ENCODE data around the gene PI4KA. TPM values are rescaled to one million over a fixed set of nuclear protein-coding genes. Genes with fewer than 3 reads are reported as not detected.

Gene PI4KA
- polyA plus RNA-seq, 1 donor from 2014 or later = 42.2 TPM

DNA sequence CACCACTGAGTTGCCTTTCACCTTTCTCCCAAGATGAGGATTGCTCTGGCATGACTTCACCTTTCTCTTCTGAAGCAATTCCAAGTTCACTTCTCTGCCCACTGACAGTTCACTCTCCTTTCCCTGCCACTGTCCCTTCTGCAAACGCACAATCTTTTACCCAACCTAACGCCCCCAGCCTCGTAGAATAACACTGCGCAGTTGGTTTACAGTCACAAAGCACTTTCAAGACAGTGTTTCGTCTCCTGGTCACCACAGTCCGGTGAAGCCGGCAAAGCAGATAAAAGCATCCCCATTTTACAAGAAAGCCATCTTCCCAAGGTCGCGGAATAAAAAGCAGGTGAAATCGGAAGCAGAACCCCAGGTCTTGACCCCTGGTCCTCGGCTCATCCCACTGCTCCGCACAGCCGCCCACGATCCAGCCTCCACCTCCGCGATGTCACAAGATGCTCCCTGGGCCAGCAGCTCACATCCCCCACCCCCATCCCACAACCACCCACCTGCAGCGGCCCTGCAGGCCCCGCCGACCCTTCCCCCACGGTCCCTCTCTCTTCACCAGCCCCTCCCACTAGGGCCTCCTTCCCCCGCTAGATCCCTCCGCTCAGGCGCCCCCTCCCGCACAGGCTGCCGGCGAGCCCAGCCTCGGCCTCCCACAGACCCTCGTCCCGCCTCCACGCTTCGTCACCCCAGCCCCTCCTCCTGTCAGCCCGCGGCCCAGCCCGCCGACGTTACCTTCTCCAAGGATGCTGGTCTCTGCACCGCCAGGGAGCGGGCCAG lies 585 bp downstream of the PI4KA start:
- Histone ChIP-seq H3K4me3 (ENCODE audit: low read length) (peak overlapping the region; percentile 83), H2AFZ (ENCODE audit: low read depth, low read length) (peak overlapping the region; percentile 69), H3K36me3 (ENCODE audit: insufficient read depth, low read length) (no peaks in the 10 kb centered on the region), H3K9me2 (ENCODE audit: insufficient read depth, low read length) (no peaks in the 10 kb centered on the region), H3K27ac (ENCODE audit: low read length) (peak overlapping the region; percentile 95), H3K9me3 (ENCODE audit: low read length) (no peaks in the 10 kb centered on the region), H3K9ac (ENCODE audit: low read length) (peak overlapping the region; percentile 94), H3F3A (ENCODE audit: insufficient read depth, low read length, poor library complexity, severe bottlenecking) (peaks cover 5% of the 10 kb centered on the region), H4K20me1 (ENCODE audit: insufficient read depth) (no peaks in the 10 kb centered on the region), H3K79me2 (replicated peaks; ENCODE audit: insufficient read depth, low read length) (peaks cover 47% of the 10 kb centered on the region), H3K4me2 (ENCODE audit: low read length) (peak overlapping the region; percentile 66), H3K27me3 (ENCODE audit: insufficient read depth, low read depth, low read length) (no peaks in the 10 kb centered on the region)
- TF ChIP-seq TAF1 (IDR thresholded peaks at IDR 0.05; ENCODE audit: low read depth) (peak; percentile 71), POLR2AphosphoS5 (IDR thresholded peaks at IDR 0.05) (peak; percentile 42), EP300 (conservative IDR thresholded peaks at IDR 0.05; ENCODE audit: poor library complexity, severe bottlenecking) (no peak), EZH2 (IDR thresholded peaks at IDR 0.05; ENCODE audit: borderline replicate concordance, insufficient read depth, low read length, poor library complexity, severe bottlenecking) (no peak), SMC3 (conservative IDR thresholded peaks at IDR 0.05; ENCODE audit: poor library complexity) (peak; percentile 44), MXI1 (conservative IDR thresholded peaks at IDR 0.05; ENCODE audit: poor library complexity, severe bottlenecking) (no peak), RAD21 (conservative IDR thresholded peaks at IDR 0.05) (no peak)
- TF ChIP-seq, protein P1, sequence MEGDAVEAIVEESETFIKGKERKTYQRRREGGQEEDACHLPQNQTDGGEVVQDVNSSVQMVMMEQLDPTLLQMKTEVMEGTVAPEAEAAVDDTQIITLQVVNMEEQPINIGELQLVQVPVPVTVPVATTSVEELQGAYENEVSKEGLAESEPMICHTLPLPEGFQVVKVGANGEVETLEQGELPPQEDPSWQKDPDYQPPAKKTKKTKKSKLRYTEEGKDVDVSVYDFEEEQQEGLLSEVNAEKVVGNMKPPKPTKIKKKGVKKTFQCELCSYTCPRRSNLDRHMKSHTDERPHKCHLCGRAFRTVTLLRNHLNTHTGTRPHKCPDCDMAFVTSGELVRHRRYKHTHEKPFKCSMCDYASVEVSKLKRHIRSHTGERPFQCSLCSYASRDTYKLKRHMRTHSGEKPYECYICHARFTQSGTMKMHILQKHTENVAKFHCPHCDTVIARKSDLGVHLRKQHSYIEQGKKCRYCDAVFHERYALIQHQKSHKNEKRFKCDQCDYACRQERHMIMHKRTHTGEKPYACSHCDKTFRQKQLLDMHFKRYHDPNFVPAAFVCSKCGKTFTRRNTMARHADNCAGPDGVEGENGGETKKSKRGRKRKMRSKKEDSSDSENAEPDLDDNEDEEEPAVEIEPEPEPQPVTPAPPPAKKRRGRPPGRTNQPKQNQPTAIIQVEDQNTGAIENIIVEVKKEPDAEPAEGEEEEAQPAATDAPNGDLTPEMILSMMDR (IDR thresholded peaks at IDR 0.05; ENCODE audit: poor library complexity, severe bottlenecking) = no peak
- TF ChIP-seq, protein P2, sequence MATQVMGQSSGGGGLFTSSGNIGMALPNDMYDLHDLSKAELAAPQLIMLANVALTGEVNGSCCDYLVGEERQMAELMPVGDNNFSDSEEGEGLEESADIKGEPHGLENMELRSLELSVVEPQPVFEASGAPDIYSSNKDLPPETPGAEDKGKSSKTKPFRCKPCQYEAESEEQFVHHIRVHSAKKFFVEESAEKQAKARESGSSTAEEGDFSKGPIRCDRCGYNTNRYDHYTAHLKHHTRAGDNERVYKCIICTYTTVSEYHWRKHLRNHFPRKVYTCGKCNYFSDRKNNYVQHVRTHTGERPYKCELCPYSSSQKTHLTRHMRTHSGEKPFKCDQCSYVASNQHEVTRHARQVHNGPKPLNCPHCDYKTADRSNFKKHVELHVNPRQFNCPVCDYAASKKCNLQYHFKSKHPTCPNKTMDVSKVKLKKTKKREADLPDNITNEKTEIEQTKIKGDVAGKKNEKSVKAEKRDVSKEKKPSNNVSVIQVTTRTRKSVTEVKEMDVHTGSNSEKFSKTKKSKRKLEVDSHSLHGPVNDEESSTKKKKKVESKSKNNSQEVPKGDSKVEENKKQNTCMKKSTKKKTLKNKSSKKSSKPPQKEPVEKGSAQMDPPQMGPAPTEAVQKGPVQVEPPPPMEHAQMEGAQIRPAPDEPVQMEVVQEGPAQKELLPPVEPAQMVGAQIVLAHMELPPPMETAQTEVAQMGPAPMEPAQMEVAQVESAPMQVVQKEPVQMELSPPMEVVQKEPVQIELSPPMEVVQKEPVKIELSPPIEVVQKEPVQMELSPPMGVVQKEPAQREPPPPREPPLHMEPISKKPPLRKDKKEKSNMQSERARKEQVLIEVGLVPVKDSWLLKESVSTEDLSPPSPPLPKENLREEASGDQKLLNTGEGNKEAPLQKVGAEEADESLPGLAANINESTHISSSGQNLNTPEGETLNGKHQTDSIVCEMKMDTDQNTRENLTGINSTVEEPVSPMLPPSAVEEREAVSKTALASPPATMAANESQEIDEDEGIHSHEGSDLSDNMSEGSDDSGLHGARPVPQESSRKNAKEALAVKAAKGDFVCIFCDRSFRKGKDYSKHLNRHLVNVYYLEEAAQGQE (IDR thresholded peaks at IDR 0.05; ENCODE audit: borderline replicate concordance) = peak; percentile 13

DNA sequence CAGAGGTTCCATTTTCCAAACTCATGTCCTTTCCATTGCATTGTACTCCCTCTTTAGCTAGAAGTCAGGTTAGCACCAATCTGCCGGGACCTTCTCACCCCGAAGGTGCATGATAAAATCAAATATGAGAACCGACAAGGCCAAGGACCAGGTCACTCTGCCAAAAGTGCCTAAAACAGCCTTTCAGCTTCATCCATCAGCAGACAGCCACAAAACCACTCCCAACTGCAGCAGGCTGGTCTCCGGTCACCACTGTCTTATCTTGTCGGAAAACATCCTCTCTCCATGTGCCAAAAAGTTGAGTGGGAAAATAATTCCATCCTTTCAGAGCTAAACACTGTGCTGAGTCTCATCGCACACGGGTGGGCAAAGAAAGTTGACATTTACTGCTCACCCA lies 1.4 kb downstream of the PI4KA start:
- no peaks in the 10 kb centered on the region for H3K27me3 ChIP-seq (ENCODE audit: insufficient read depth, low read depth, low read length)
- TF ChIP-seq, protein P2 (IDR thresholded peaks at IDR 0.05; ENCODE audit: borderline replicate concordance) = no peak
- TF ChIP-seq RAD21 (conservative IDR thresholded peaks at IDR 0.05) (no peak), MXI1 (conservative IDR thresholded peaks at IDR 0.05; ENCODE audit: poor library complexity, severe bottlenecking) (no peak), SMC3 (conservative IDR thresholded peaks at IDR 0.05; ENCODE audit: poor library complexity) (no peak), POLR2AphosphoS5 (IDR thresholded peaks at IDR 0.05) (no peak), EZH2 (IDR thresholded peaks at IDR 0.05; ENCODE audit: borderline replicate concordance, insufficient read depth, low read length, poor library complexity, severe bottlenecking) (no peak), TAF1 (IDR thresholded peaks at IDR 0.05; ENCODE audit: low read depth) (no peak)
- TF ChIP-seq, protein P1 (IDR thresholded peaks at IDR 0.05; ENCODE audit: poor library complexity, severe bottlenecking) = no peak
- no peaks in the 10 kb centered on the region for H4K20me1 ChIP-seq (ENCODE audit: insufficient read depth)
- H3F3A ChIP-seq (ENCODE audit: insufficient read depth, low read length, poor library complexity, severe bottlenecking) = peaks cover 5% of the 10 kb centered on the region
- H3K36me3 ChIP-seq (ENCODE audit: insufficient read depth, low read length) = no peaks in the 10 kb centered on the region
- peak overlapping the region; percentile 94 for H3K9ac ChIP-seq (ENCODE audit: low read length)
- no peaks in the 10 kb centered on the region for H3K9me3 ChIP-seq (ENCODE audit: low read length)
- no peak overlapping the region for H2AFZ ChIP-seq (ENCODE audit: low read depth, low read length)
- H3K27ac ChIP-seq (ENCODE audit: low read length) = peak overlapping the region; percentile 95
- no peaks in the 10 kb centered on the region for H3K9me2 ChIP-seq (ENCODE audit: insufficient read depth, low read length)
- peak overlapping the region; percentile 83 for H3K4me3 ChIP-seq (ENCODE audit: low read length)
- peak overlapping the region; percentile 66 for H3K4me2 ChIP-seq (ENCODE audit: low read length)
- H3K79me2 ChIP-seq (replicated peaks; ENCODE audit: insufficient read depth, low read length) = peaks cover 54% of the 10 kb centered on the region
